WERI-Rb-1 (cell line): ENCODE data around the gene NPIPB13.
A peak's percentile ranks its signal among the peaks of the same experiment; 100 is the strongest.
"Not testable (repeated sequence)": the region's sequence is repeated elsewhere in the genome, so short reads cannot be mapped to it uniquely, and the experiment has no call there.

ENCODE experiments used
- DNase-seq: peaks from one replicate; pipeline ENCODE4 v3.0.0-alpha.2; 2020
- H3K27ac ChIP-seq: fragments of 250-450 bp; sonication (Bioruptor Pico); 2 replicates; pipeline ENCODE4 v1.5.1; 2020; ENCODE audit warnings: mild to moderate bottlenecking, moderate library complexity
- H3K27me3 ChIP-seq: fragments of 250-450 bp; sonication (Bioruptor Pico); 2 replicates; pipeline ENCODE4 v1.5.1; 2021; ENCODE audit warnings: mild to moderate bottlenecking, low read depth, moderate library complexity; ENCODE audit not compliant: insufficient read depth, severe bottlenecking
- H3K36me3 ChIP-seq: fragments of 250-450 bp; sonication (Bioruptor Pico); 2 replicates; pipeline ENCODE4 v1.5.1; 2020; ENCODE audit warnings: mild to moderate bottlenecking, moderate library complexity
- H3K4me3 ChIP-seq: 2 replicates; pipeline ENCODE4 v1.5.1; 2011; ENCODE audit warnings: low read depth, mild to moderate bottlenecking, control low read depth, low read length
- H3K9me3 ChIP-seq: fragments of 250-450 bp; sonication (Bioruptor Pico); 2 replicates; pipeline ENCODE4 v1.5.1; 2021; ENCODE audit warnings: mild to moderate bottlenecking, moderate library complexity; ENCODE audit not compliant: severe bottlenecking

Gene NPIPB13

DNA sequence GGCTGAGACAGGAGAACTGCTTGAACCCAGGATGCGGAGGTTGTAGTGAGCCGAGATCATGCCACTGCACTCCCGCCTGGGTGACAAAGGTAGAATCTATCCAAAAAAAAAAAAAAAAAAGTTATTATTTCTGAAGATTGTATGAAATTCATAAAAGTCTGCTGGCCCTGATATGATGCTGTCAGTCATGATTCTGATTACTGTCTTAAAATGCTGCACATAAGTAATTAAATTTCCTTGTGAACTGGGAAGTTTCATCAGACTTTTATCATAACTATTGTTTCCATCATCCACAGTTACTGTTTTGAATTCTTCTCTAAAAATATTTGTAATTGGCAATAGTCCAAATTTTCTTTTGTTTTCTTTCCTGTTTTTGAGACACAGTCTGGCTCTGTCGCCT, at the start of gene NPIPB13:
Gene NPIPB13, minus strand, starts transcription at position 101 of the 400 bp plus-strand sequence. CDS start 2,906 bp downstream, outside the sequence.
- not testable (repeated sequence) for H3K4me3 ChIP-seq, H3K9me3 ChIP-seq, H3K27ac ChIP-seq, H3K27me3 ChIP-seq, H3K36me3 ChIP-seq, DNase-seq

DNA sequence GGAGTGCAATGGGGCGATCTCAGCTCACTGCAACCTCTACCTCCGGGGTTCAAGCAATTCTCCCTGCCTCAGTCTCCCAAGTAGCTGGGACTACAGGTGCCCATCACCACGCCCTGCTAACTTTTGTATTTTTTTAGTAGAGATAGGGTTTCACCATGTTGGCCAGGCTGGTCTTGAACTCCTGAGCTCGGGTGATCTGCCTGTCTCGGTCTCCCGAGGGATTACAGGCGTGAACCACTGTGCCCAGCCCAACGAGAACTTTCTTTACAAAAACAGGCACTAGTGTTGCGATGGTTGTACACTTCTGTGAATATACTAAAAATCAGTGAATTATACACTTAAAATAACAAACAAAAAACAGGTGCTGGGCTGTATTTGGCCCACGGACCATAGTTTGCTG, 34.1 kb upstream of the NPIPB13 start:
- not testable (repeated sequence) for H3K4me3 ChIP-seq, H3K27me3 ChIP-seq, DNase-seq, H3K9me3 ChIP-seq, H3K27ac ChIP-seq, H3K36me3 ChIP-seq

DNA sequence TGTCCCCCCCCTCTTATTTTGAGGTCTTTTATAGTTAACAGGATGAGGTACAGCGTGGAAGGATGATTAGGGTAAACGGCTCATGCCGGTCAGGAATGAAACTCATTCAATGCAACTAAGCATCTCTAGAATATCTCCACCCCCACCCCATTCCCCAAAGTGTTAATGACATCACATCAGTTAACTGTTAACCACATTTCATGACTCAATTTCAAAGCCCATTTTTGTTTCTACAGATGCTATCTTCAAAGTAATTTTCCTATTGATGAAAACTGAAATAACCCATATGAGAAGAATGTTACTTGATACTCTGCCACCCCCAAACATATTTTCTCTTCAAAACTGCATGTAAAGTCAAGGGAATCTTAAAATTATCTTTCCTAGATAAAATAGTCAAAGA, 30.2 kb upstream of the NPIPB13 start:
- not testable (repeated sequence) for DNase-seq, H3K27me3 ChIP-seq, H3K9me3 ChIP-seq, H3K4me3 ChIP-seq, H3K27ac ChIP-seq, H3K36me3 ChIP-seq

DNA sequence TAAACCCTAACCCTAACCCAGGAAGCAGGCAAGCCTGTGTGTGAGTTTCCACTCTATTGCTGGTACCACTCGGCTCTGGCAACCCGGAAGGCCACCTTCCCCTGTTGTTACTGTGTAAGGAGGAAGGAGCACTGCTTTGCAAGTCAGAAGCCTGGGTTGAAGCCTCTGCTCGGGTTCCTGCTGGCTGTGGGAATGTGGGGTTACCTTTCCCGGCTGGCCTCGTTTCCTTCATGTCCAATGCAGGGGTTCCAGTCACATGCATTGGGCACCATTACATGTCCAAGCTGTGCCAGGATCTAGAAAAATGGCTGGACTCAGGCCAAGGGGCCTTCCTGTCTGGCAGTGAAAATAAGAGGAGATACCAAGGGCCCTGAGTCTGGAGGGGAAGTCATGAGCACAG, 31.2 kb downstream of the NPIPB13 start:
- H3K9me3 ChIP-seq, H3K36me3 ChIP-seq, H3K27me3 ChIP-seq, DNase-seq, H3K27ac ChIP-seq, H3K4me3 ChIP-seq: not testable (repeated sequence)

DNA sequence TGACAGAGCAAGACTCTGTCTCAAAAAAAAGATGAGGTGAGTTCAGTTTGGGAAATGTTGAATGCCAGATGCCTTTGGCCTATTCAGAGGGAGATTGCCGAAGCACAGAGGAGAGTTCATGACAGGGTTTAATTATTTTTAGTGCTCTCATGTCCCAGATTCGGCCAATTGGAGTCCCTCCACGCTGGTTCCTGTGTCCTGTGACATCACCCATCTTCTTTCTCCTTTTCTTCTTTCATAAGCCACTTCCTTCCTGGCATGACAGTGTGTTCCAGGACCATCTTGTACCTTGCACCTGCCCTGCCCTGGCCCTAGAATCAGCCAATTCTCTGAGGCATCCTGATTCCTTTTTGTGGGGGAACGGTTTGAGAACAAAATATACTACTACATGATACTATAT, 36.9 kb downstream of the NPIPB13 start:
- H3K36me3 ChIP-seq, H3K27me3 ChIP-seq, H3K27ac ChIP-seq, H3K4me3 ChIP-seq, H3K9me3 ChIP-seq, DNase-seq: not testable (repeated sequence)

DNA sequence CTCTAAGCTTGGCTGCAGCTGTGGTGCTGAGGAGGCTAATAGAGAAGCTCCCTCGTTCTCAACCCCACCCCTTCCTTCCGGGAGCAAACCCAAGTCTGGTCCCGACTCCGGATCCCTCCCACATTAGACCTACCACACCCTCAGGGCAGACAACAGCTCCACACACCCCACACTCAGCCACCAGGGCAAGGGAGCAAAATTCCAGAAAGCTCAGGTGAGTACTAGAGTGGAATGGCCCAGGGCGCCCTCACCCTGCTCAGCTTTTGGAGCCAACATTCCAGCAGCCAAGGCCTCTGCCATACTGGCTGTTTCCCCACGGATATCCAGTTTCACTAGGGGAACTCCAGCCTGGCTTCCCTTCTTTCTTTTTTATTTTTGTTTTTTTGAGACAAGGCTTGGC, 39.2 kb downstream of the NPIPB13 start:
- not testable (repeated sequence) for H3K27me3 ChIP-seq, H3K36me3 ChIP-seq

DNA sequence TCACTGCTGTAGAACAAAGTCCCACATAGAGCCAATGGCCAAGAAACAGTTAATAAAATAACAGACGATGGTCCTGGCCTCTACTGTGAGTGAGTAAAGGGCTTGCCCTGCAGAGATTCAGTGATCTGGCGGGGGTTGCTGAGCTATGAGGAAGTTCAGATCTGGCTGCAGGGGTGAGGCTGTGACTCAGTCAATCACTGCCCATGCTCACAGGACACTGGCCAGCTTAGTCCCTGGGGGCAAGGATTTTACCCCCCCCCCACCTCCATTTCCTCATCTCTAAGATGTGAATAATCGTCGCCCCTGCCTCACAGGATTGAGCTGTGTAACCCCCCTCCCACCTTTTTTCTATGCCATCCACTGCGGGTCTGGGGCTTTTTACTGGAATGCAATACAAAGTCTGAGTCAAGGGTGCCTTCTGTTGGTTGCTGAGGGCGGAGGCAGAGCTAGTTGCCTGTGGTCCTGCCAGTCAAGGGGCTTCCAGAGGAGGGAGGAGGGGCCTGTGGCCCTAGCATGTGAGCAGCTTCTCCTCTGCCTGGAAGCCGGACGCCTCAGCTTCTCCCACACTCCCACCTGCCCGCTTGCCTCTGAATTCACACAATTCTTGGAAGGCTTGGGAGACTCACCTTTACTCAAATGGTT, 41.1 kb downstream of the NPIPB13 start:
- not testable (repeated sequence) for H3K27ac ChIP-seq, H3K4me3 ChIP-seq, H3K9me3 ChIP-seq, H3K36me3 ChIP-seq, H3K27me3 ChIP-seq
- DNase-seq: peak; percentile 12

More for the DNA sequence above, 39.2 kb downstream of the NPIPB13 start:
- not testable (repeated sequence) for DNase-seq, H3K4me3 ChIP-seq, H3K9me3 ChIP-seq, H3K27ac ChIP-seq

DNA sequence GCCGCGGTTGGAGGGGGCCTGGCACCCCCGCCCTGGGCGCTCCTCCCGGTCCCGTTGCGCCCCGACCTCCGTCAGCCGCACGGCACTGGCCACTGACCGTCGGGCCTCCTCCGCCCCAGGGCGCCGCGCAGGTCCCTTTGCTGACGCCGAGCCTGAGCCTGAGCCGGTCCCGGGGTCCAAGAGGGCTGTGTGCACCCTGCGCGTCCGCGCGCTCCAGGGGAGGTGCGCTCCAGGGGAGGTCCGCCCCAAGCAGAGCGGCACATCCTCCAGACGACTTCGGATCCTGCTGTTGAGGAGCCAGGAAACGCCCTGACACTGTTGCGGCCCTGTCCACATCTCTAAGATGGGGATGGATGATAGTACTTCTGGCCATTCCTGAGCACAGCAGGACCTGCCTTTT, 42.0 kb downstream of the NPIPB13 start:
- not testable (repeated sequence) for H3K36me3 ChIP-seq, DNase-seq, H3K27me3 ChIP-seq, H3K9me3 ChIP-seq, H3K27ac ChIP-seq
- peak overlapping the region; percentile 31 for H3K4me3 ChIP-seq

DNA sequence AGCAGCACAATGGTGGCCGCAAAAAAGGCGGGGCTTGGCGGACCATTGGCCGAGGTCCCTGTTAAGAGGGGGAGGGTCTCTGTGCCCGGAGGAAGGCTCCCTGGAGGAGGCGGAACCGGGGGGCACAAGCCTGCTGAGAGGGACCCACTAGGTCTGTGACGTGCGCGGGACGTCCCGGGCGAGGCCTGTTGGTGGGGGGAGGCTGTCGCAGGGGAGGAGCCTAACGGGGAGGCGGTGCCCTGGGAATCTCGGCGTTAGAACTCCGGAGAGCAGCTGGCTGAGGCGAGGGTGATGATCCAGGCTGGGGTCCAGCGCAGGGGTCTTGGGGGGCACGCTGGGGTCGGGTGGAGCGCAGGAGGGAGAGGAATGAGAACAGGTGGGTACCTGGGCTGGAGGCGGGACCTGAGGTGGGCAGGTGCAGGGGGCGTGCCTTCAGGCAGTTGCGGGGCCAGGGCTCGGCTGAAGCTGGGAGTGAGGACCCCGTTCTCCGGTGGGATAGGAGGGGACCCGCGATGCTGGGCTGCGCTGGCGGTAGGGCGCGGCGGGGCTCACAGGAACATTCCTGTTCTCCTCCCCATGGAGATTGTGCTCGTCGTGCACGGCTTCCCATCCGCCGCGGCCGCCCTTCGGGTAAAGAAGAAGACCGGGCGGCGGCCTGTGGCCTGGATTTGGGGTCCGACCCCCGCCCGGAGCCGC, 42.6 kb downstream of the NPIPB13 start:
- peak overlapping the region; percentile 31 for H3K4me3 ChIP-seq
- not testable (repeated sequence) for H3K27me3 ChIP-seq, H3K9me3 ChIP-seq, H3K27ac ChIP-seq, H3K36me3 ChIP-seq
- DNase-seq: peak; percentile 6

DNA sequence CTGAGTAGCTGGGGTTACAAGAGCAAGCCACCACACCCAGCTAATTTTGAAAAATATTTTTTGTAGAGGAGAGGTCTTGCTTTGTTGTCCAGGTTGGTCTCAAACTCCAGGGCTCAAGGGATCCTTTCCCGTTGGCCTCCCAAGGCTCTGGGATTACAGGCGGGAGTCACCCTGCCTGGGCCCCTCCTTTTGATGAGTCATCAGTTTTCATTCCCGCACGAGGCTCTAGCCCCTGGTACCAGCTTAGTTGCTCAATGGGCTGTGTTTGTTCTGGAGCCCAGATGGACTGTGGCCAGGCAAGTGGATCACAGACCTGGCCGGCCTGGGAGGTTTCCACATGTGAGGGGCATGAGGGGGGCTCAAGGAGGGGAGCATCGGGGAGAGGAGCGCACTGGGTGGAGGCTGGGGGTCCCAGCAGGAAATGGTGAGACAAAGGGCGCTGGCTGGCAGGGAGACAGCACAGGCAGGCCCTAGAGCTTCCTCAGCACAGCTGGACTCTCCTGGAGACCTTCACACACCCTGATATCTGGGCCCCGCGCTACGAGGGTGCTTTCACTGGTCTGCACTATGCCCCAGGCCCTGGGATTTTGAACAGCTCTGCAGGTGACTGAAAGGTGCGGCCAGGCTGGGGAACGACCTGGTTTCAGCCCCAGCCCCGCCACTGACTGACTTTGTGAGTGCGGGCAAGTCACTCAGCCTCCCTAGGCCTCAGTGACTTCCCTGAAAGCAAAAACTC, 48.5 kb downstream of the NPIPB13 start:
- H3K4me3 ChIP-seq, H3K27ac ChIP-seq, H3K27me3 ChIP-seq, H3K36me3 ChIP-seq, DNase-seq, H3K9me3 ChIP-seq: not testable (repeated sequence)

DNA sequence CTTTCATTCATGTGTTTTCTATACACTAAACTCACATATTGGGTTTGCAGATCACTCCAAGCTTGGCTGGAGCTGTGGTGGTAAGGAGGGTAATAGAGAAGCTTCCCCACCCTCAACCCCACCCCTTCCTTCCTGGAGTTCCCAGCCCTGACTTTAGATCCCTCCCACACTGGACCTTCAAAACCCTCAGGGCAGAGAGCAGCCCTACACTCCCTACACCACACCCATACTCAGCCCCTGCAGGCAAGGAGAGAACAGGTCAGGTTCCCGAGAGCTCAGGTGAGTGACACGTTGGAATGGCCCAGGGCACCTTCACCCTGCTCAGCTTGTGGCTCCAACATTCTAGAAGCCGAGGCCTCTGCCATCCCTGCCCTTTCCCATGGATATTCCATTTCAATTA, 49.2 kb downstream of the NPIPB13 start, which contains the start of gene SULT1A3:
Gene SULT1A3, plus strand, starts transcription at position 207 of the 400 bp plus-strand sequence. CDS start 1,474 bp downstream, outside the sequence.
- DNase-seq, H3K27me3 ChIP-seq, H3K4me3 ChIP-seq, H3K36me3 ChIP-seq, H3K27ac ChIP-seq, H3K9me3 ChIP-seq: not testable (repeated sequence)
